Erythroblast (primary cell): Measurements from ENCODE around the gene CUZD1.

ENCODE experiments used
- GATA1 ChIP-seq: IDR thresholded peaks from 2 replicates; pipeline ENCODE4 v1.6.1; 2011; ENCODE audit warnings: low read depth, mild to moderate bottlenecking, control low read depth, low read length, moderate library complexity
- POLR2A ChIP-seq: IDR thresholded peaks from 2 replicates; pipeline ENCODE4 v1.6.1; 2011; ENCODE audit warnings: mild to moderate bottlenecking, low read length

DNA sequence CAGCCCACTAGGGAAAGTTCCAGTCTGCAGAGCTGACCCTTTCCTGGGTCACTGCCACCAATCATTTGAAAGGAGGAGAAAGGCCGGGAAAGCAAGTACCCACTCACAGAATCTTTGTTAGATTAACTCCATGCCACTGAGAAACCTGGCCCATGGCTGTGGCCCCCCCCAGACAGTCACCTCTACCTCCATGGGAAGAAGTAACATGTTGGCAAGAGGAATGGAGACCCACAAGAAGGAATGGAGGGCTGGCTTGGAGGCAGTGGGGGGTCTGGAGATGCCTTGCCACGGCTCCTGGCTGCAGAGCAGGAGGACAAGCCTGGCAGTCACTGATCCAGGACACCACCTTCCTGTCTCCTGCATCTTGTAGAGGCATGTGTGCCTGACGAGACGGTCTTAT is 32.9 kb downstream of the CUZD1 start:
- TF ChIP-seq POLR2A (no peak), GATA1 (no peak)
